ENCODE measurements around the gene PEX14. TPM values are rescaled to one million over a fixed set of nuclear protein-coding genes. Genes with fewer than 3 reads are reported as not detected.
A peak's percentile ranks its signal among the peaks of the same experiment; 100 is the strongest.
"Not testable (repeated sequence)": the region's sequence is repeated elsewhere in the genome, so short reads cannot be mapped to it uniquely, and the experiment has no call there.

Gene PEX14, protein sequence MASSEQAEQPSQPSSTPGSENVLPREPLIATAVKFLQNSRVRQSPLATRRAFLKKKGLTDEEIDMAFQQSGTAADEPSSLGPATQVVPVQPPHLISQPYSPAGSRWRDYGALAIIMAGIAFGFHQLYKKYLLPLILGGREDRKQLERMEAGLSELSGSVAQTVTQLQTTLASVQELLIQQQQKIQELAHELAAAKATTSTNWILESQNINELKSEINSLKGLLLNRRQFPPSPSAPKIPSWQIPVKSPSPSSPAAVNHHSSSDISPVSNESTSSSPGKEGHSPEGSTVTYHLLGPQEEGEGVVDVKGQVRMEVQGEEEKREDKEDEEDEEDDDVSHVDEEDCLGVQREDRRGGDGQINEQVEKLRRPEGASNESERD
- 21.6 TPM for total RNA-seq

DNA sequence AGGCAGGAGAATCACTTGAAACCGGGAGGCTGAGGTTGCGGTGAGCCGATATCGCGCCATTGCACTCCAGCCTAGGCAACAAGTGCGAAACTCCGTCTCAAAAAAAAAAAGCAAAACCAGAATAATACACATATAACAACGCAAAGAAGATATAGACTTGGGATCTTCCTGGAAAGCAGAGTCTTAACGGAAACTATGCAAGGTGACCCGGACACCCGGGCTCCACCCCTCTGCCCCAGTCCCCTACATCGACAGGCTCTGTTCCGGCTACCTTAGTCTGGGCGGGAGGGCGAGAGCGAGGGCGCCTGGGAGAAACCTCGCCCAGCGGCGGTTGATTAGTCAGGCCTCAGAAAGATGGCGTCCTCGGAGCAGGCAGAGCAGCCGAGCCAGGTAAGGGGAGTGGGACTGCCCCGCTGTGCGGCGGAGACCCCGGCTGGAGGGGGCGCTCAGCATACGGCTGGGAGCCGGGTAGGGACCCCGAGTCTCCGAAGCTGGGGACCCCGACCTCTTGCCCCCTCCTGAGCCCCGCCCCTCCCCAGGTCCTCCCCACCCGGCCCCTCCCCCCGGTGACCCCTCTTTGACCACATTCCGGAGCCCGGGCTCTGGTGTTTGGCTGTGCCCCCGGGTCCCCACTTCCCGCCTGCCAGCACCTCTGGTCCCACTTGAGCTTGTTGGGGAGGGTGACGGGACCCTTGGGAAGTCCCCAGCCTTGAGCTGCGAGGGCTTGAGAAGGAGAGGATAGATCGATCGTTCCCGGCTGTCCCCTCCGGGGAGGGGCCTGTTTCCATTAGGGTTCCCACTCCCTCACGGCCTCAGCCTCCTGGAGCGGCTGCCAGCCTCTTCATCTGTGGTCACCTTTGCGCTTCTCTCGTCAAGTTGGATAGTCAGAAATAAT, at the start of gene PEX14:
Gene PEX14 (plus strand): TSS at position 338 of the 895 bp plus-strand sequence. CDS start 17 bp downstream, at position 355.
- Histone ChIP-seq H3K4me3 (peak within 1 kb of the TSS; percentile 91 to 98), H3K27me3 (no peaks in the 10 kb centered on the region), H3K4me1 (peaks cover 28% of the 10 kb centered on the region), H3K36me3 (no peaks in the 10 kb centered on the region), H3K27ac (peak within 1 kb of the TSS; percentile 87), H3K9me3 (no peaks in the 10 kb centered on the region)
- TF ChIP-seq POLR2AphosphoS5 (IDR thresholded peaks at IDR 0.05; ENCODE audit: insufficient read depth in 1 of 2, low read depth in 1 of 2) (peak; percentile 47 to 65), POLR2A (IDR thresholded peaks at IDR 0.05) (peak in 1 of 2 donors; percentile 16), CTCF (IDR thresholded peaks at IDR 0.05) (no peak)
- intact Hi-C loops (cut with DNase I), result no loop called here
- DNase-seq (ENCODE audit: extremely low spot score in 2 of 2), result no peak

GRCh38 chr1:10425826-10426534, 48.8 kb upstream of the PEX14 start:
- Histone ChIP-seq H3K4me3 (peak overlapping the region in 1 of 2 donors; percentile 3), H3K4me1 (peaks cover 22% of the 10 kb centered on the region)
- H3K27ac ChIP-seq; DNase-seq (ENCODE audit: extremely low spot score in 2 of 2); H3K36me3 ChIP-seq; H3K9me3 ChIP-seq; intact Hi-C loops (cut with DNase I); H3K27me3 ChIP-seq: not testable (repeated sequence)

DNA sequence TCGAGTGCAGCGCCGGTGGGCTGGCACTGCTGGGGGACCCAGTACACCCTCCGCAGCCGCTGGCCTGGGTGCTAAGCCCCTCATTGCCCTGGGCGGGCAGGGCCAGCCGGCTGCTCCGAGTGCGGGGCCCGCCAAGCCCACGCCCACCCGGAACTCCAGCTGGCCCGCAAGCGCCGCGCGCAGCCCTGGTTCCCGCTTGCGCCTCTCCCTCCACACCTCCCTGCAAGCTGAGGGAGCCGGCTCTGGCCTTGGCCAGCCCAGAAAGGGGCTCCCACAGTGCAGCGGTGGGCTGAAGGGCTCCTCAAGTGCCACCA, 48.3 kb upstream of the PEX14 start:
- H3K27me3 ChIP-seq; H3K36me3 ChIP-seq; H3K9me3 ChIP-seq; DNase-seq (ENCODE audit: extremely low spot score in 2 of 2); intact Hi-C loops (cut with DNase I); H3K27ac ChIP-seq; H3K4me3 ChIP-seq: not testable (repeated sequence)
- peaks cover 27% of the 10 kb centered on the region for H3K4me1 ChIP-seq

DNA sequence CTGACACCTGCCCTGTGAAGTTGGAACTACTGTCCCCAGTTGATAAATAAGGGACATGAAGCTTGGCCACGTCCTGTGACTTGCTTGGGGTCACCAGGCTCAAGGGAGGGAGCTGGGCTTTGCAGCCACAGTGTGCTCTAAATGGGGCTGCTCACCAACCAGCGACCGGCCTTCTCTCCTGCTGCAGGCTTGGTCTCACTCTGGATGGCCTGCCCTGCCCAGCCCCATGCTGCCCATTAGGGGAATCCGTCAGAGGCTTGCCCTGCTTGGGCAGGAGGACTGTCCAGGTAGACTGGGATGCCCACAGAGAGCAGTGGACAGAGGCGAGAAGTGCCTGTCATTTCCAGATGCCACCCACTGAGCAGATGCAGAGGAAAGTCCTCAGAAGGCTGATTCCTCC, 45.8 kb upstream of the PEX14 start:
- no peak overlapping the region for H3K27ac ChIP-seq
- no peak for TF ChIP-seq POLR2AphosphoS5 (IDR thresholded peaks at IDR 0.05; ENCODE audit: insufficient read depth in 1 of 2, low read depth in 1 of 2)
- TF ChIP-seq POLR2A (IDR thresholded peaks at IDR 0.05), result no peak
- TF ChIP-seq CTCF (IDR thresholded peaks at IDR 0.05), result no peak
- no peaks in the 10 kb centered on the region for H3K36me3 ChIP-seq
- no peak for DNase-seq (ENCODE audit: extremely low spot score in 2 of 2)
- no peaks in the 10 kb centered on the region for H3K27me3 ChIP-seq
- H3K4me1 ChIP-seq, result peaks cover 27% of the 10 kb centered on the region
- no peaks in the 10 kb centered on the region for H3K9me3 ChIP-seq
- intact Hi-C loops (cut with DNase I), result loop anchor here (2.0 kb wide), 1 partner anchor 52 kb away; no protein-coding TSS in a partner anchor
- H3K4me3 ChIP-seq, result no peak overlapping the region

GRCh38 chr1:10429868-10430215, 44.9 kb upstream of the PEX14 start:
- no peaks in the 10 kb centered on the region for H3K27me3 ChIP-seq
- DNase-seq (ENCODE audit: extremely low spot score in 2 of 2), result no peak
- peak overlapping the region; percentile 81 for H3K27ac ChIP-seq
- no peaks in the 10 kb centered on the region for H3K36me3 ChIP-seq
- H3K9me3 ChIP-seq, result no peaks in the 10 kb centered on the region
- TF ChIP-seq POLR2A (IDR thresholded peaks at IDR 0.05) (no peak), POLR2AphosphoS5 (IDR thresholded peaks at IDR 0.05; ENCODE audit: insufficient read depth in 1 of 2, low read depth in 1 of 2) (no peak), CTCF (IDR thresholded peaks at IDR 0.05) (no peak)
- intact Hi-C loops (cut with DNase I), result loop anchor here (2.0 kb wide), 1 partner anchor 53 kb away; no protein-coding TSS in a partner anchor
- H3K4me1 ChIP-seq, result peaks cover 23% of the 10 kb centered on the region
- peak overlapping the region; percentile 71 to 80 for H3K4me3 ChIP-seq
